ENCODE data around the gene CREBL2. TPM values are rescaled to one million over a fixed set of nuclear protein-coding genes. Genes with fewer than 3 reads are reported as not detected.
A peak's percentile ranks its signal among the peaks of the same experiment; 100 is the strongest.

The CREBL2 gene
- total RNA-seq, 4 donors from 2014 or later: 11.2 to 42.7 (median 26.4) TPM

- no peak for TF ChIP-seq POLR2A (IDR thresholded peaks at IDR 0.05)
- TF ChIP-seq EP300 (IDR thresholded peaks at IDR 0.05; ENCODE audit: low read depth): no peak
- no peak for TF ChIP-seq POLR2AphosphoS5 (IDR thresholded peaks at IDR 0.05)
- no peak for TF ChIP-seq CTCF (IDR thresholded peaks at IDR 0.05)
- intact Hi-C loops (cut with DNase I; ENCODE audit: low total_unique reads): no loop called here
- peak overlapping the region in 2 of 4 donors; percentile 65 to 85 for H3K4me3 ChIP-seq
These were observed 965 bp upstream of the CREBL2 start for GRCh38 chr12:12610711-12611110.

GRCh38 chr12:12612358-12612757 lies 682 bp downstream of the CREBL2 start:
- DNase-seq: no peak
- intact Hi-C loops (cut with DNase I; ENCODE audit: low total_unique reads) (no loop called here), in situ Hi-C loops (cut with MboI; ENCODE audit: low pct_ligation_motif_present in 1 of 4, low pct_unique_long_range_greater_than_20kb in 1 of 4, low sequenced_read_pairs in 3 of 4) (no loop called here)
- 0% methylated on average over 5 to 7 of the region's 7 CpGs for WGBS, 2 donors (ENCODE audit: low coverage in 1 of 2)
- peaks cover 9 to 48% (median 20%) of the 10 kb centered on the region in 4 donors for H3K4me1 ChIP-seq
- TF ChIP-seq POLR2A (IDR thresholded peaks at IDR 0.05) (no peak), EP300 (IDR thresholded peaks at IDR 0.05; ENCODE audit: low read depth) (no peak), POLR2AphosphoS5 (IDR thresholded peaks at IDR 0.05) (no peak), CTCF (IDR thresholded peaks at IDR 0.05) (no peak)
- peak overlapping the region; percentile 93 to 97 (median 94) for H3K27ac ChIP-seq
- H3K4me3 ChIP-seq: peak overlapping the region; percentile 56 to 85 (median 70)
- no peaks in the 10 kb centered on the region for H3K36me3 ChIP-seq
- H3K9me3 ChIP-seq: no peaks in the 10 kb centered on the region
- H3K27me3 ChIP-seq: no peaks in the 10 kb centered on the region

More at GRCh38 chr12:12610711-12611110, 965 bp upstream of the CREBL2 start:
- H3K4me1 ChIP-seq: peaks cover 8 to 32% (median 14%) of the 10 kb centered on the region in 4 donors
- WGBS, 2 donors (ENCODE audit: low coverage in 1 of 2): 84 to 87% methylated on average over 4 of the region's 4 CpGs
- peak overlapping the region; percentile 93 to 97 (median 94) for H3K27ac ChIP-seq
- H3K9me3 ChIP-seq: no peaks in the 10 kb centered on the region
- no peak for DNase-seq
- in situ Hi-C loops (cut with MboI; ENCODE audit: low pct_ligation_motif_present in 1 of 4, low pct_unique_long_range_greater_than_20kb in 1 of 4, low sequenced_read_pairs in 3 of 4): no loop called here
- no peaks in the 10 kb centered on the region for H3K36me3 ChIP-seq
- no peaks in the 10 kb centered on the region for H3K27me3 ChIP-seq

- peaks cover 9 to 48% (median 20%) of the 10 kb centered on the region in 4 donors for H3K4me1 ChIP-seq
- H3K9me3 ChIP-seq: no peaks in the 10 kb centered on the region
- in situ Hi-C loops (cut with MboI; ENCODE audit: low pct_ligation_motif_present in 1 of 4, low pct_unique_long_range_greater_than_20kb in 1 of 4, low sequenced_read_pairs in 3 of 4): no loop called here
- TF ChIP-seq CTCF (IDR thresholded peaks at IDR 0.05): no peak
- no peak for TF ChIP-seq POLR2A (IDR thresholded peaks at IDR 0.05)
- TF ChIP-seq EP300 (IDR thresholded peaks at IDR 0.05; ENCODE audit: low read depth): no peak
- TF ChIP-seq POLR2AphosphoS5 (IDR thresholded peaks at IDR 0.05): no peak
- 48 to 57% methylated on average over 4 of the region's 4 CpGs for WGBS, 2 donors (ENCODE audit: low coverage in 1 of 2)
- no peaks in the 10 kb centered on the region for H3K27me3 ChIP-seq
- peak overlapping the region; percentile 93 to 97 (median 94) for H3K27ac ChIP-seq
- DNase-seq: no peak
- no peaks in the 10 kb centered on the region for H3K36me3 ChIP-seq
- intact Hi-C loops (cut with DNase I; ENCODE audit: low total_unique reads): no loop called here
- peak overlapping the region in 1 of 4 donors; percentile 85 for H3K4me3 ChIP-seq
These were observed 1.7 kb downstream of the CREBL2 start for GRCh38 chr12:12613344-12613743.

GRCh38 chr12:12614342-12614741 lies 2.7 kb downstream of the CREBL2 start:
- intact Hi-C loops (cut with DNase I; ENCODE audit: low total_unique reads) (no loop called here), in situ Hi-C loops (cut with MboI; ENCODE audit: low pct_ligation_motif_present in 1 of 4, low pct_unique_long_range_greater_than_20kb in 1 of 4, low sequenced_read_pairs in 3 of 4) (no loop called here)
- TF ChIP-seq EP300 (IDR thresholded peaks at IDR 0.05; ENCODE audit: low read depth) (no peak), POLR2A (IDR thresholded peaks at IDR 0.05) (no peak), POLR2AphosphoS5 (IDR thresholded peaks at IDR 0.05) (no peak), CTCF (IDR thresholded peaks at IDR 0.05) (no peak)
- no peaks in the 10 kb centered on the region for H3K9me3 ChIP-seq
- H3K36me3 ChIP-seq: no peaks in the 10 kb centered on the region
- WGBS, 2 donors (ENCODE audit: low coverage in 1 of 2): 80 to 94% methylated on average over 3 to 4 of the region's 4 CpGs
- H3K27me3 ChIP-seq: no peaks in the 10 kb centered on the region
- H3K27ac ChIP-seq: no peak overlapping the region
- no peak for DNase-seq
- H3K4me1 ChIP-seq: peaks cover 9 to 48% (median 20%) of the 10 kb centered on the region in 4 donors
- no peak overlapping the region for H3K4me3 ChIP-seq

Measured in transverse colon (tissue), 4 donors.